Measurements from ENCODE around the gene NAAA.
"Not testable (repeated sequence)": the region's sequence is repeated elsewhere in the genome, so short reads cannot be mapped to it uniquely, and the experiment has no call there.

DNA sequence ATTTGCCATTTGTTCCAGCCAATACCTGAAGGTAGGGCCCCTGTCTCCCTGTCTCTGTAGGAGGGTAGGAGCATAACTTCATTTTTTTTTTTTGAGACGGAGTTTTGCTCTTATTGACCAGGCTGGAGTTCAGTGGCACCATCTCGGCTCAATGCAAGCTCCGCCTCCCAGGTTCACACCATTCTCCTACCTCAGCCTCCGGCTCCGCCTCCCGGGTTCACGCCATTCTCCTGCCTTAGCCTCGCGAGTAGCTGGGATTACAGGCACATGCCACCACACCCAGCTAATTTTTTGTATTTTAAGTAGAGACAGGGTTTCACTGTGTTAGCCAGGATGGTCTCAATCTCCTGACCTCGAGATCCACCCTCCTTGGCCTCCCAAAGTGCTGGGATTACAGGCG lies 15.9 kb downstream of the NAAA start:
- not testable (repeated sequence) for TF ChIP-seq MXI1 (IDR thresholded peaks at IDR 0.05; ENCODE audit: borderline replicate concordance, low read depth, low read length); RAD21 (IDR thresholded peaks at IDR 0.05; ENCODE audit: low read length)
- TF ChIP-seq, protein P1, sequence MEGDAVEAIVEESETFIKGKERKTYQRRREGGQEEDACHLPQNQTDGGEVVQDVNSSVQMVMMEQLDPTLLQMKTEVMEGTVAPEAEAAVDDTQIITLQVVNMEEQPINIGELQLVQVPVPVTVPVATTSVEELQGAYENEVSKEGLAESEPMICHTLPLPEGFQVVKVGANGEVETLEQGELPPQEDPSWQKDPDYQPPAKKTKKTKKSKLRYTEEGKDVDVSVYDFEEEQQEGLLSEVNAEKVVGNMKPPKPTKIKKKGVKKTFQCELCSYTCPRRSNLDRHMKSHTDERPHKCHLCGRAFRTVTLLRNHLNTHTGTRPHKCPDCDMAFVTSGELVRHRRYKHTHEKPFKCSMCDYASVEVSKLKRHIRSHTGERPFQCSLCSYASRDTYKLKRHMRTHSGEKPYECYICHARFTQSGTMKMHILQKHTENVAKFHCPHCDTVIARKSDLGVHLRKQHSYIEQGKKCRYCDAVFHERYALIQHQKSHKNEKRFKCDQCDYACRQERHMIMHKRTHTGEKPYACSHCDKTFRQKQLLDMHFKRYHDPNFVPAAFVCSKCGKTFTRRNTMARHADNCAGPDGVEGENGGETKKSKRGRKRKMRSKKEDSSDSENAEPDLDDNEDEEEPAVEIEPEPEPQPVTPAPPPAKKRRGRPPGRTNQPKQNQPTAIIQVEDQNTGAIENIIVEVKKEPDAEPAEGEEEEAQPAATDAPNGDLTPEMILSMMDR (conservative IDR thresholded peaks at IDR 0.05; ENCODE audit: low read depth, low read length) = not testable (repeated sequence)

All from IMR-90 (cell line).